PFSK-1 (cell line): ENCODE data around the gene PCA3.

Experiments used
- FOXP2 ChIP-seq: optimal IDR thresholded peaks from 2 replicates; pipeline ENCODE3; 2011; ENCODE audit warnings: borderline replicate concordance, control low read depth, inconsistent platforms; ENCODE audit not compliant: insufficient read depth; ENCODE audit errors: extremely low read length, extremely low read depth
- POLR2AphosphoS5 ChIP-seq: IDR thresholded peaks from 2 replicates; pipeline ENCODE4 v1.6.1; 2012; ENCODE audit warnings: low read depth, mild to moderate bottlenecking, control low read depth, low read length, moderate library complexity
- REST ChIP-seq, 2 experiments: IDR thresholded peaks; 2 replicates each; pipeline versions ENCODE4 v1.6.1 to v1.8.0; 2011 to 2012; ENCODE audit warnings: low read depth in 2 of 2, low read length in 2 of 2, control low read depth in 1 of 2, inconsistent platforms in 1 of 2, mild to moderate bottlenecking in 1 of 2, moderate library complexity in 1 of 2; ENCODE audit not compliant: insufficient read depth in 1 of 2
- SIN3A ChIP-seq: IDR thresholded peaks from 2 replicates; pipeline ENCODE4 v1.6.1; 2012; ENCODE audit warnings: mild to moderate bottlenecking, low read length, moderate library complexity, borderline replicate concordance; ENCODE audit not compliant: insufficient read depth
- TAF1 ChIP-seq: IDR thresholded peaks from 2 replicates; pipeline ENCODE4 v1.6.1; 2012; ENCODE audit warnings: low read length, control low read depth, borderline replicate concordance; ENCODE audit not compliant: insufficient read depth

- TF ChIP-seq TAF1, result no peak
- no peak for TF ChIP-seq POLR2AphosphoS5
- no peak for TF ChIP-seq FOXP2
- TF ChIP-seq REST (IDR thresholded peaks at IDR 0.05; ENCODE audit: insufficient read depth in 1 of 2, low read depth in 2 of 2, low read length in 2 of 2), result no peak
- no peak for TF ChIP-seq SIN3A
Measured at GRCh38 chr9:76810377-76810957, 46.2 kb downstream of the PCA3 start.
